GM12801 (cell line): Measurements from ENCODE around the gene SH3YL1.

Source experiments
- CTCF ChIP-seq: IDR thresholded peaks from one replicate; pipeline ENCODE4 v1.5.1; 2011; ENCODE audit warnings: control low read depth; ENCODE audit not compliant: insufficient read length; ENCODE audit errors: extremely low read depth

Gene SH3YL1

GRCh38 chr2:271917-272316, 8.1 kb upstream of the SH3YL1 start:
- no peak for TF ChIP-seq CTCF

DNA sequence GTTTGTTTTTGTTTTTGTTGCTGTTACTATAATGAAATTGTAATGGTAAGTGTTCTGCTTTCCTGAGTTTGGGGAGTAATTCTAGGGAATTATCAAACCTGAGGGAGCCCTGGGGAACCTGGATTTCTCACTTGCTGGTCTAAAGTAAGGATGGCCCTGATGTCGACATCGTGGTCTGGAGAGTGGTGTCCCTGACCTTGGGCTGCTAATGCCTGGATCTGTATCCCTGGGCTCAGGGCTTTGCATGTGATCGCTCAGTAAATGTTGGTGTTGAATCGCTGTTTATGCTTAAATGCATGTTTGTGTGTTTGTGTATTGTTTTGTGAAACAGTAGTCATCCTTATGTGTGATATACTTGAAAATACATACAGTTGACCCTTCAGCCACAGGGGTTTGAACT, 7.0 kb upstream of the SH3YL1 start:
- TF ChIP-seq CTCF = no peak

DNA sequence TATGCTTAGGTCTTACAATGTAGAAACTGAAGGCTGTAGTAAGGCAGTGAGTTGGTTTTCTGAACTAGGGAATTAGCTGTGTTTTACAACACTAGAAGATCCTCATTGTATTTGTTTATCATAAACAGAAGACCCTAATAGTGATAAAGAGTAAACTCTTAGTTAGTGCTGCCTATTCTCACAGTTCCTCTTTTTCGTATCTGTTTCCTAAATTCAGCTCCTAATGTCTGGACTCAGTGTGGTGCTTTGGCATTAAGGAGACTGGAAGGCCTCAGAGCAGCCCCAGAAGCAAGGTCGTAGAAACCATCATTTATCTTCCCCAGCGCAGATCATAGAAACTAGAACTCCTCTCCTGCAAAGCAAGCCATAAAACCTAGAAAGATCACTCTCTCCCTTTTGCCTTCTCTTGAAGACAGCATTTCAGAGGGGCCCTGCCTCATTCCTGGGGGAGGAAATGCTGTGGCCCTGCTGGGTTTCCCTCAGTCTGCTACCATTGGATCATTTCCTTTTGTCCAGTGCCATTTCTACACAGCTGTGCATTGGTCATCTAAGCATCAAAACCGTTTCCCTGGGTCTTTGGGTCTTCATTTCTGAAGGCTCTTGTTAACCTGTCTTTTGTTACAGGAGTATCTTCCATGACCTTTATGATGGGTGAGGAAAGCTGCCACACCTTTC, 5.7 kb upstream of the SH3YL1 start:
- no peak for TF ChIP-seq CTCF

GRCh38 chr2:268323-268722, 4.5 kb upstream of the SH3YL1 start:
- TF ChIP-seq CTCF = no peak

DNA sequence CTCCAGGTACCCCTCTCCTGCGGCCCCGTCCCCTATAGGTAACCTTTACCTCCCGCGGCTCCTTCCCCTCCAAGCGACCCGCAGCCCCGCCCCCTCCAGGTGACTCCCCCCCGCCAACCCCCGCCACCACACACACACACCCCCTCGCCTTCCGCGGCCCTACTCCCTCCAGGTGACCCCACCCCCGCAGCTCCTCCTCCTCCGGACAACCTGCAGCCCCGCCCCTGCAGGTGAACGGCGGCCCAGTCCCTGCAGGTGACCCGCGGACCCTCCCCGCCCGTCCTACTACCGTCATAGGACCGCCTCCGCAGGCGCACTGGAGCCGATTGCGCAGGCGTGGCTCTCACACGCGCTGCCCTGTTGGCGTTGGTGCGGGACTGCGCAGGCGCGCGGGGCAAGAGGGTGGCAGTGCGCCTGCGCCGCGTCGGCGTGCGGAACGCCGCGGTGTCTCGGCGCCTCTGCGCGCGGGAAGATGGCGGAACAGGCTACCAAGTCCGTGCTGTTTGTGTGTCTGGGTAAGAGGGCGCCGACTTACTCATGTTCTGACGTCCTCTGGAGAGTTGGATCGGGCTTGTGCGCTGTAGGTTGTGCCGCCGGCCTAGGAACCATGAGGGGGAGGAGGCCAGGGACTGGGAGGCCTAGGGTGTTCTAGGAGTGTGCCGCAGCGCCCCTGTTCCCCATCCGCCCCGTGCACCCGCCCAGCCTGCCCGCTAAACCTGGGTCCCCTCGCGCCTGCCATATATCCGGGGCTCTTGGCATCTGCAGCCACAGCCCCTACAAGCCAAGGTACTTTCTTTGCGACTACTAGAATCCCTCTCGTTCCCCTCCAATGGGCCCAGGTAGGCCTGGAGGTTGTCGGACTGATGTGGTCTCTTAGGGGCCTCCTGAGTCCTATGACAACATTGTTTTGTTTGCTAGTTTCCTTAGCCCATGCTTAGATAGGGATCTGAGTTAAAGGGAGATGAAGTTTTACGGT, 949 bp upstream of the SH3YL1 start, which contains the start of gene ACP1:
Gene ACP1 (plus strand): TSS at position 455 of the 976 bp plus-strand sequence. CDS start 18 bp downstream, at position 473.
- no peak for TF ChIP-seq CTCF

- no peak for TF ChIP-seq CTCF
These were observed 652 bp downstream of the SH3YL1 start for GRCh38 chr2:263022-263738.

- no peak for TF ChIP-seq CTCF
These were observed 1.7 kb downstream of the SH3YL1 start for GRCh38 chr2:262117-262516.
